LNCaP clone FGC (cell line): ENCODE results near the gene CERKL.

Experiments used
- DNase-seq: peaks from one replicate; pipeline ENCODE4 v3.0.0-alpha.2; 2011; ENCODE audit warnings: low read depth
- H3K4me3 ChIP-seq: 2 replicates; pipeline ENCODE4 v1.5.1; 2011; ENCODE audit warnings: mild to moderate bottlenecking, low read depth, low read length, control low read depth
- TF ChIP-seq, protein P1 (sequence below): IDR thresholded peaks from 2 replicates; pipeline ENCODE4 v1.5.1; 2012; ENCODE audit warnings: mild to moderate bottlenecking; ENCODE audit not compliant: control insufficient read depth, insufficient read depth; ENCODE audit errors: extremely low read depth

Gene CERKL

DNA sequence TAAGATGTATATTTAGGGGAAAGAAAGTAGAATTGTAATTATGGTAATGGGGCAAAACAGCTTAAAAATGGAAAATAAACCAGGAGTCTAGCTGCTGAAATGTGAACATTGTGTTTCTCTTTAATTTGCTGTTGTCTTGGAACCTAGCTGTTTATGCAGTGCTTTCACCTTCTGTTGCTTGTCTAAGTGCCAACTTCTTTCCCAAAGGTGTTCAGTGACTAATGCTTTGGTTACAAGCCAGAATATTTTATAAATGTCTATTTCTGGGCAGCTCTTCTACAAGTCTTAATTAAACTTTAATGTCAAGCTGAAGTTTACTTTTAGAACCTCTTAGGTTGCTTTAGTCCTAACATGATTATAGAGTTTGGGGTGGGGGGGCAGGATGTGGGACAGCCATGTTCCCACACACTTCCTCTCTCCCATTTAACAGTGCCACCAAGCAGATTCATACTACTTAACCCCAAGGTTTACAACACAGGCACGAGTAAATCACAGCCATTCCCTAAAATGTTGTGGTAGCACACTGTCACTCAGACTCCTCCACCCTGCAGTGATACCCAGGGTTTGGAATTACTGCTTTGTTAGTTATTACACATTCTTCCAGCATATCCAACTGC lies 139.1 kb downstream of the CERKL start:
- TF ChIP-seq, protein P1, sequence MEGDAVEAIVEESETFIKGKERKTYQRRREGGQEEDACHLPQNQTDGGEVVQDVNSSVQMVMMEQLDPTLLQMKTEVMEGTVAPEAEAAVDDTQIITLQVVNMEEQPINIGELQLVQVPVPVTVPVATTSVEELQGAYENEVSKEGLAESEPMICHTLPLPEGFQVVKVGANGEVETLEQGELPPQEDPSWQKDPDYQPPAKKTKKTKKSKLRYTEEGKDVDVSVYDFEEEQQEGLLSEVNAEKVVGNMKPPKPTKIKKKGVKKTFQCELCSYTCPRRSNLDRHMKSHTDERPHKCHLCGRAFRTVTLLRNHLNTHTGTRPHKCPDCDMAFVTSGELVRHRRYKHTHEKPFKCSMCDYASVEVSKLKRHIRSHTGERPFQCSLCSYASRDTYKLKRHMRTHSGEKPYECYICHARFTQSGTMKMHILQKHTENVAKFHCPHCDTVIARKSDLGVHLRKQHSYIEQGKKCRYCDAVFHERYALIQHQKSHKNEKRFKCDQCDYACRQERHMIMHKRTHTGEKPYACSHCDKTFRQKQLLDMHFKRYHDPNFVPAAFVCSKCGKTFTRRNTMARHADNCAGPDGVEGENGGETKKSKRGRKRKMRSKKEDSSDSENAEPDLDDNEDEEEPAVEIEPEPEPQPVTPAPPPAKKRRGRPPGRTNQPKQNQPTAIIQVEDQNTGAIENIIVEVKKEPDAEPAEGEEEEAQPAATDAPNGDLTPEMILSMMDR = no peak
- no peak overlapping the region for H3K4me3 ChIP-seq
- DNase-seq = no peak

DNA sequence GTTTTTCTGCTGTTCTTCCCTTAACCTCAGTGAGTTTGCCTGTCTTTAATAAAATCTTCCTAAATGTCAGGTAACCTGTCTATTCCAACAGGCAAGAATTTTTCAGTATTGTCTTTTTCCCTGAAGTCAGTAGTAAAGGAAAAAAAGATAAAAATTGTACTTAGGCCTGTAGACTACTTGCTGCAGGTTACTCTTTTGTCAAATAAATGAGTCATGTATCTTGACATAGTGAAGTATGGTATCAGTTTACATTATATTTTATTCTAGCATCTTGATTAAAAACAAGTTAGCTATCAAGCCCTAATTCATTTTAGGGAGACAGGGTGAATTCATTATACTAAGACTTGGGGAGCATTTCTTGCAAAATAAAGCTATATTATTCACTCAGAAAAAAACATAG lies 139.9 kb downstream of the CERKL start:
- no peak overlapping the region for H3K4me3 ChIP-seq
- TF ChIP-seq, protein P1 = no peak
- no peak for DNase-seq

DNA sequence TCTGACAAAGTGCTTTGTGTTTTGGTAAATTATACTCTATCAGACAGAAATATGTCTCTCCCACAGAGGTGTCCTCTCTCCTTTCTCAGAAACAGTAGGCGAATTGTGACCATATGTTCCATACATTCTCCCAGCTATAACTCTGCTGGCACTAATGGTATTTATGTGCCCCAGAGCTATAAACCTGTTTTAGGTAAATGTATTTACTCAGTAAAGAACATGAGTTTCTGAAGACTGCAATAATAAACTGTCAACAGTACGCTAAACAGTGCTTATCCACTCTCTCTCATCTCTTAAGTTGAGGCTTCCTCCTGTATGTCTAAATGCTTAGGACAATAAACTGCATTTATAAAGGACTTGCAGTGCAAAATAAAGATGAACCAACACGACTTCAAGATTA lies 141.2 kb downstream of the CERKL start:
- no peak overlapping the region for H3K4me3 ChIP-seq
- TF ChIP-seq, protein P1 = no peak
- no peak for DNase-seq

DNA sequence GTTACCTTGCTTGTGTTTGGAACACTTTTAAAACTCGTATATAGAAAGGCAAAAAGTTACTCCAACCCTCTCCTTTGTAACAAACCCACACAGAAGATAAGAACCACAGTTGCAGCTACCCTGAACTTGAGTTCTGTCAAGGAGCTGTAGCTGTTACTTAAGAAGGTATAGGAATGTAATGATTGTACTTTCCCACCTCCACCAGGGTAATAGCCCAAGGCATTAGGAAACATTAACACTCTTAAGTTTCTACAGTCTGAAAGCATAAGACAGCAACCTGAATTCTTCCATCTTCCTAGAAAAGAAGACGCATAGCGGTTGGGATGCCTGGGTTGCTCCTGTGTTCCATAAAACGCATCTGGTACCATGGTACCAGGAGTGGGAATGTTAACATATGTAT lies 156.7 kb downstream of the CERKL start:
- TF ChIP-seq, protein P1 = no peak
- DNase-seq = no peak
- H3K4me3 ChIP-seq = no peak overlapping the region

DNA sequence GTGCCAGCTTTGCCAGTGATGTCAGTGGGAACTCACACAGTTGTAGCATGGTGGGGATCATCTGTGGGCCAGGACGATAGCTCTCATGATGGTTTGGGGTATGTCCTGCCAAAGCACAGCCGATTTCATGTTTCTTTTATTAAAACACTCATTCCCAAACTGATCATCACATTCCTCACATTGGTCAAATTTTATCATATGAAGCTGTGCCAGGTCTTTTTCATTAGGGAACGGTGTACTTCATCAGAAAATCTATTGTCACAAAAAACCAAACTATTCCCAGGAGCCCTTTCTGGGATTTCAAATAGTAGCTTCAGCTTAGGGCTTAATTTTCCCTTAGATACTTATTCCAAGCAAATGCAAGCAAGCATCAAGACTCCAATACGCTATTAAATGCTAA lies 157.7 kb downstream of the CERKL start:
- no peak for DNase-seq
- TF ChIP-seq, protein P1 = no peak
- H3K4me3 ChIP-seq = no peak overlapping the region
